HepG2 (cell line): ENCODE results near the gene EXOC6B. TPM values are rescaled to one million over a fixed set of nuclear protein-coding genes. Genes with fewer than 3 reads are reported as not detected.

Experiments
- ETV5 ChIP-seq: IDR thresholded peaks from 2 replicates; pipeline ENCODE4 v1.6.1; 2018; ENCODE audit warnings: missing biosample characterization, missing genetic modification reagents, inconsistent platforms, borderline replicate concordance
- GPN1 ChIP-seq: sonication (generic); formaldehyde crosslinking; IDR thresholded peaks from 2 replicates; pipeline ENCODE4 v1.5.1; 2020; ENCODE audit warnings: missing genetic modification reagents, borderline replicate concordance
- HDAC1 ChIP-seq: sonication (generic); formaldehyde crosslinking; IDR thresholded peaks from 2 replicates; pipeline ENCODE4 v1.5.1; 2020; ENCODE audit warnings: mild to moderate bottlenecking, missing genetic modification reagents
- HNRNPL ChIP-seq: fragments of 200-400 bp; formaldehyde crosslinking; IDR thresholded peaks from 2 replicates; pipeline ENCODE4 v1.6.1; 2017; ENCODE audit warnings: mild to moderate bottlenecking, low read depth, low read length
- KLF11 ChIP-seq: IDR thresholded peaks from 2 replicates; pipeline ENCODE4 v1.6.1; 2016; ENCODE audit warnings: missing compliant biosample characterization
- MEIS1 ChIP-seq: sonication (generic); formaldehyde crosslinking; IDR thresholded peaks from 2 replicates; pipeline ENCODE4 v1.9.0; 2021; ENCODE audit warnings: mild to moderate bottlenecking, missing genetic modification reagents, moderate library complexity, borderline replicate concordance
- MEIS2 ChIP-seq: sonication (generic); formaldehyde crosslinking; IDR thresholded peaks from 2 replicates; pipeline ENCODE4 v1.9.0; 2021; ENCODE audit warnings: mild to moderate bottlenecking, missing genetic modification reagents
- NFYC ChIP-seq: IDR thresholded peaks from 2 replicates; pipeline ENCODE4 v1.6.1; 2016; ENCODE audit warnings: missing genetic modification reagents, missing compliant biosample characterization
- PCBP1 ChIP-seq: fragments of 200-400 bp; formaldehyde crosslinking; IDR thresholded peaks from 2 replicates; pipeline ENCODE4 v1.6.1; 2017; ENCODE audit warnings: mild to moderate bottlenecking, low read depth, low read length, borderline replicate concordance
- RAD21 ChIP-seq: fragments of 450-650 bp; formaldehyde crosslinking; IDR thresholded peaks from 2 replicates; pipeline ENCODE4 v1.5.0; 2020; ENCODE audit warnings: mild to moderate bottlenecking
- SP5 ChIP-seq: IDR thresholded peaks from 2 replicates; pipeline ENCODE4 v1.6.1; 2016; ENCODE audit warnings: low read depth, borderline replicate concordance
- TCF12 ChIP-seq, 2 experiments: fragments of 450-650 bp in 1 of 2; sonication (generic) in 1 of 2; formaldehyde crosslinking in 1 of 2; IDR thresholded peaks; 2 replicates each; pipeline versions ENCODE4 v1.6.1 to v1.8.0; 2017 to 2022; ENCODE audit warnings: antibody characterized with exemption in 1 of 2, mild to moderate bottlenecking in 1 of 2, missing genetic modification reagents in 1 of 2, moderate library complexity in 1 of 2
- U2AF2 ChIP-seq: fragments of 200-400 bp; formaldehyde crosslinking; IDR thresholded peaks from 2 replicates; pipeline ENCODE4 v1.6.1; 2017; ENCODE audit warnings: low read depth, mild to moderate bottlenecking, low read length
- ZBTB25 ChIP-seq: IDR thresholded peaks from 2 replicates; pipeline ENCODE4 v1.6.1; 2018; ENCODE audit warnings: missing genetic modification reagents
- ZFP91 ChIP-seq: sonication (generic); formaldehyde crosslinking; IDR thresholded peaks from 2 replicates; pipeline ENCODE4 v1.9.0; 2022; ENCODE audit warnings: missing genetic modification reagents, mild to moderate bottlenecking, borderline replicate concordance
- ZKSCAN1 ChIP-seq: fragments of 150-350 bp; IDR thresholded peaks from 2 replicates; pipeline ENCODE4 v1.6.1; 2014; ENCODE audit warnings: low read length
- ZNF121 ChIP-seq: sonication (generic); formaldehyde crosslinking; IDR thresholded peaks from 2 replicates; pipeline ENCODE4 v1.5.0; 2020; ENCODE audit warnings: mild to moderate bottlenecking, missing genetic modification reagents
- ZNF124 ChIP-seq: sonication (generic); formaldehyde crosslinking; IDR thresholded peaks from 2 replicates; pipeline ENCODE4 v1.4.0; 2020; ENCODE audit warnings: missing genetic modification reagents
- ZNF224 ChIP-seq: sonication (generic); formaldehyde crosslinking; IDR thresholded peaks from 2 replicates; pipeline ENCODE4 v1.5.0; 2020; ENCODE audit warnings: mild to moderate bottlenecking, missing genetic modification reagents
- ZNF317 ChIP-seq: sonication (generic); formaldehyde crosslinking; IDR thresholded peaks from 2 replicates; pipeline ENCODE4 v1.5.0; 2020; ENCODE audit warnings: mild to moderate bottlenecking, missing genetic modification reagents
- ZNF337 ChIP-seq: sonication (generic); formaldehyde crosslinking; IDR thresholded peaks from 2 replicates; pipeline ENCODE4 v1.5.1; 2020; ENCODE audit warnings: missing genetic modification reagents, low read depth, mild to moderate bottlenecking, borderline replicate concordance
- ZNF382 ChIP-seq: sonication (generic); formaldehyde crosslinking; IDR thresholded peaks from 2 replicates; pipeline ENCODE4 v1.5.0; 2020; ENCODE audit warnings: missing genetic modification reagents, mild to moderate bottlenecking, borderline replicate concordance
- ZNF484 ChIP-seq: sonication (generic); formaldehyde crosslinking; IDR thresholded peaks from 2 replicates; pipeline ENCODE4 v1.5.1; 2020; ENCODE audit warnings: mild to moderate bottlenecking, low read depth, missing genetic modification reagents, borderline replicate concordance
- ZNF558 ChIP-seq: sonication (generic); formaldehyde crosslinking; IDR thresholded peaks from 2 replicates; pipeline ENCODE4 v1.9.0; 2022; ENCODE audit warnings: mild to moderate bottlenecking, missing genetic modification reagents, borderline replicate concordance
- ZNF577 ChIP-seq: sonication (generic); formaldehyde crosslinking; IDR thresholded peaks from 2 replicates; pipeline ENCODE4 v1.4.0; 2020; ENCODE audit warnings: mild to moderate bottlenecking, low read depth, missing genetic modification reagents, borderline replicate concordance
- ZNF710 ChIP-seq: sonication (generic); formaldehyde crosslinking; IDR thresholded peaks from 2 replicates; pipeline ENCODE4 v1.5.0; 2020; ENCODE audit warnings: mild to moderate bottlenecking, missing genetic modification reagents, borderline replicate concordance
- ZNF746 ChIP-seq: sonication (generic); formaldehyde crosslinking; IDR thresholded peaks from 2 replicates; pipeline ENCODE4 v1.8.0; 2022; ENCODE audit warnings: mild to moderate bottlenecking, missing genetic modification reagents
- ZNF749 ChIP-seq: sonication (generic); formaldehyde crosslinking; IDR thresholded peaks from 2 replicates; pipeline ENCODE4 v1.8.0; 2022; ENCODE audit warnings: mild to moderate bottlenecking, missing genetic modification reagents, moderate library complexity, borderline replicate concordance
- ZSCAN31 ChIP-seq: sonication (generic); formaldehyde crosslinking; IDR thresholded peaks from 2 replicates; pipeline ENCODE4 v1.5.0; 2020; ENCODE audit warnings: low read depth, mild to moderate bottlenecking, missing genetic modification reagents
- polyA plus RNA-seq, 8 experiments: library from polyadenylated mRNA; depleted of rRNA in 3 of 8; stranded (reverse) in 7 of 8; unstranded in 1 of 8; fragments of >200 nt; fragmentation: Illumina TruSeq in 4 of 8; extraction: Trizol in 4 of 8; gene quantifications; 2 replicates each; pipeline versions ENCODE4 v1.2.1 to v1.2.3, GENCODE V29; 2011 to 2016; ENCODE audit warnings: low read depth in 4 of 8, missing spikeins in 1 of 8, mixed read lengths in 1 of 8; ENCODE audit not compliant: insufficient read depth in 1 of 8
- total RNA-seq, 5 experiments: library from RNA; depleted of rRNA; stranded (reverse); fragments of >200 nt; fragmentation: Illumina TruSeq; extraction: Trizol; gene quantifications; 2 replicates each; pipeline ENCODE4 v1.2.3, GENCODE V29; 2016; ENCODE audit warnings: low read depth in 1 of 5

The EXOC6B gene
- total and polyA plus RNA-seq, 2 of the 13 experiments (the other 11 are each of a cell fraction or from before 2014, with no cell fraction given) = 9.1 to 15.9 TPM

GRCh38 chr2:72145289-72145657 lies 680.6 kb downstream of the EXOC6B start (continued):
- 0 out of 2 replicates have a peak, but pooled peaks have one; percentile 23 for TF ChIP-seq HNRNPL
- TF ChIP-seq NFYC = no peak
- no peak for TF ChIP-seq ZNF746 (CRISPR knock-in tag)
- no peak for TF ChIP-seq ZNF558 (CRISPR knock-in tag)
- TF ChIP-seq ZNF121 (CRISPR knock-in tag) = no peak
- no peak for TF ChIP-seq ZSCAN31 (CRISPR knock-in tag)
- TF ChIP-seq ZNF317 (CRISPR knock-in tag) = no peak
- no peak for TF ChIP-seq ZNF337
- TF ChIP-seq ZBTB25 (CRISPR knock-in tag) = no peak
- no peak for TF ChIP-seq ZNF749
- TF ChIP-seq ZNF224 (CRISPR knock-in tag) = no peak
- 0 out of 2 replicates have a peak, but pooled peaks have one; percentile 14 for TF ChIP-seq PCBP1
- TF ChIP-seq HDAC1 (CRISPR knock-in tag) = no peak
- no peak for TF ChIP-seq MEIS1 (CRISPR knock-in tag)
- TF ChIP-seq ETV5 = no peak
- TF ChIP-seq GPN1 = no peak
- no peak for TF ChIP-seq ZNF382 (CRISPR knock-in tag)
- TF ChIP-seq U2AF2 = no peak
- TF ChIP-seq ZNF484 (CRISPR knock-in tag) = no peak
- no peak for TF ChIP-seq ZNF124 (CRISPR knock-in tag)
- no peak for TF ChIP-seq ZKSCAN1
- no peak for TF ChIP-seq ZNF577 (CRISPR knock-in tag)
- no peak for TF ChIP-seq SP5
- peak; percentile 98 for TF ChIP-seq ZFP91
- no peak for TF ChIP-seq TCF12 (IDR thresholded peaks at IDR 0.05)
- TF ChIP-seq TCF12 (CRISPR knock-in tag; IDR thresholded peaks at IDR 0.05) = no peak
- no peak for TF ChIP-seq ZNF710
- TF ChIP-seq MEIS2 = no peak
- no peak for TF ChIP-seq KLF11 (CRISPR knock-in tag)
- TF ChIP-seq RAD21 (CRISPR knock-in tag) = no peak
